Panc1 (cell line): ENCODE results near the gene ZNF112.

Experiments used
- CTCF ChIP-seq: fragments of 450-650 bp; IDR thresholded peaks from 2 replicates; pipeline ENCODE4 v1.5.1; 2017; ENCODE audit warnings: mild to moderate bottlenecking
- POLR2AphosphoS5 ChIP-seq: IDR thresholded peaks from 2 replicates; pipeline ENCODE4 v1.6.1; 2012; ENCODE audit warnings: mild to moderate bottlenecking, low read depth, low read length, moderate library complexity
- REST ChIP-seq, 2 experiments: IDR thresholded peaks; 2 replicates each; pipeline ENCODE4 v1.6.1; 2011 to 2012; ENCODE audit warnings: low read depth in 2 of 2, control low read depth in 1 of 2, low read length in 1 of 2, mild to moderate bottlenecking in 1 of 2, moderate library complexity in 1 of 2; ENCODE audit not compliant: insufficient read depth in 1 of 2
- SIN3A ChIP-seq: IDR thresholded peaks from 2 replicates; pipeline ENCODE4 v1.6.1; 2012; ENCODE audit warnings: low read depth, mild to moderate bottlenecking, low read length, moderate library complexity, borderline replicate concordance; ENCODE audit not compliant: insufficient read depth

- no peak for TF ChIP-seq CTCF
- TF ChIP-seq POLR2AphosphoS5: no peak
- no peak for TF ChIP-seq SIN3A
- TF ChIP-seq REST (IDR thresholded peaks at IDR 0.05; ENCODE audit: insufficient read depth in 1 of 2, low read depth in 2 of 2, low read length in 1 of 2): no peak
Measured at GRCh38 chr19:44280916-44281315, 75.6 kb downstream of the ZNF112 start.
